Tibial artery (tissue), 4 donors: ENCODE measurements around the gene ALX4.

ENCODE experiments used
- DNase-seq, 2 donors: peaks; one replicate each; pipeline ENCODE4 v3.0.0-alpha.2; 2019
- H3K27ac ChIP-seq, 2 donors: fragments of 200-600 bp; sonication (generic) in 1 of 2; 1 replicate in 1 of 2; 2 replicates in 1 of 2; pipeline ENCODE4 v1.5.1; 2018 to 2019; ENCODE audit warnings: mild to moderate bottlenecking in 1 of 2
- H3K27me3 ChIP-seq, 2 donors: fragments of 200-600 bp; sonication (generic) in 1 of 2; one replicate each; pipeline versions ENCODE4 v1.5.1 to v1.6.0; 2016 to 2019
- H3K36me3 ChIP-seq, 3 donors: fragments of 200-600 bp; sonication (generic) in 2 of 3; one replicate each; pipeline ENCODE4 v1.5.1; 2016 to 2019; ENCODE audit warnings: mild to moderate bottlenecking in 2 of 3
- H3K4me1 ChIP-seq, 4 donors: fragments of 200-600 bp; sonication (generic) in 2 of 4; 1 replicate in 3 of 4; 2 replicates in 1 of 4; pipeline ENCODE4 v1.5.1; 2016 to 2019
- H3K4me3 ChIP-seq, 2 donors: fragments of 200-600 bp; sonication (generic) in 1 of 2; 1 replicate in 1 of 2; 2 replicates in 1 of 2; pipeline ENCODE4 v1.5.1; 2018 to 2019; ENCODE audit warnings: mild to moderate bottlenecking in 2 of 2
- H3K9me3 ChIP-seq, 3 donors: fragments of 200-600 bp; sonication (generic) in 1 of 3; one replicate each; pipeline ENCODE4 v1.5.1; 2016 to 2019
- CTCF ChIP-seq, 2 experiments: fragments of 200-600 bp in 1 of 2; fragments of 450-650 bp in 1 of 2; IDR thresholded peaks; one replicate each; pipeline ENCODE4 v1.5.1; 2017 to 2019; ENCODE audit warnings: antibody characterized with exemption in 2 of 2, mild to moderate bottlenecking in 1 of 2, moderate library complexity in 1 of 2
- intact Hi-C: fragments of 100-400 bp; cut with DNase I; formaldehyde crosslinking; loops from one replicate; pipeline ENCODE4 v1.15.0; 2023; ENCODE audit warnings: low total_unique reads

Gene ALX4

GRCh38 chr11:44332665-44333064 is 22.7 kb upstream of the ALX4 start:
- TF ChIP-seq CTCF (IDR thresholded peaks at IDR 0.05) = no peak
- Histone ChIP-seq H3K27ac (no peak overlapping the region), H3K4me1 (no peaks in the 10 kb centered on the region), H3K27me3 (peaks cover 0 to 73% of the 10 kb centered on the region in 2 donors), H3K36me3 (no peaks in the 10 kb centered on the region), H3K4me3 (no peak overlapping the region), H3K9me3 (no peaks in the 10 kb centered on the region)
- intact Hi-C loops = no loop called here
- DNase-seq = no peak

GRCh38 chr11:44329472-44330230 is 19.7 kb upstream of the ALX4 start:
- no peak overlapping the region for H3K27ac ChIP-seq
- H3K9me3 ChIP-seq = no peaks in the 10 kb centered on the region
- TF ChIP-seq CTCF (IDR thresholded peaks at IDR 0.05) = no peak
- H3K36me3 ChIP-seq = no peaks in the 10 kb centered on the region
- H3K27me3 ChIP-seq = peaks cover 0 to 92% of the 10 kb centered on the region in 2 donors
- no peak for DNase-seq
- H3K4me1 ChIP-seq = peaks cover 0 to 5% (median 0%) of the 10 kb centered on the region in 4 donors
- H3K4me3 ChIP-seq = no peak overlapping the region
- intact Hi-C loops = no loop called here

GRCh38 chr11:44328138-44328660 is 18.3 kb upstream of the ALX4 start:
- TF ChIP-seq CTCF (IDR thresholded peaks at IDR 0.05) = no peak
- no peak for DNase-seq
- Histone ChIP-seq H3K27ac (no peak overlapping the region), H3K36me3 (no peaks in the 10 kb centered on the region), H3K4me3 (no peak overlapping the region), H3K4me1 (peaks cover 0 to 6% (median 4%) of the 10 kb centered on the region in 4 donors), H3K9me3 (no peaks in the 10 kb centered on the region), H3K27me3 (peaks cover 0 to 89% of the 10 kb centered on the region in 2 donors)
- intact Hi-C loops = no loop called here

GRCh38 chr11:44327730-44328129 is 17.8 kb upstream of the ALX4 start:
- intact Hi-C loops = no loop called here
- DNase-seq = no peak
- no peak for TF ChIP-seq CTCF (IDR thresholded peaks at IDR 0.05)

GRCh38 chr11:44326615-44327475 is 16.9 kb upstream of the ALX4 start:
- no peak for TF ChIP-seq CTCF (IDR thresholded peaks at IDR 0.05)

More at GRCh38 chr11:44327730-44328129, 17.8 kb upstream of the ALX4 start:
- H3K4me1 ChIP-seq = peaks cover 0 to 10% (median 6%) of the 10 kb centered on the region in 4 donors
- peaks cover 0 to 88% of the 10 kb centered on the region in 2 donors for H3K27me3 ChIP-seq
- no peak overlapping the region for H3K4me3 ChIP-seq
- no peaks in the 10 kb centered on the region for H3K36me3 ChIP-seq
- no peaks in the 10 kb centered on the region for H3K9me3 ChIP-seq
- no peak overlapping the region for H3K27ac ChIP-seq

More at GRCh38 chr11:44326615-44327475, 16.9 kb upstream of the ALX4 start:
- H3K27me3 ChIP-seq = peaks cover 0 to 79% of the 10 kb centered on the region in 2 donors
- no peaks in the 10 kb centered on the region for H3K9me3 ChIP-seq
- no peak overlapping the region for H3K4me3 ChIP-seq
- H3K36me3 ChIP-seq = no peaks in the 10 kb centered on the region
- peaks cover 0 to 15% (median 10%) of the 10 kb centered on the region in 4 donors for H3K4me1 ChIP-seq
- no peak overlapping the region for H3K27ac ChIP-seq
- intact Hi-C loops = no loop called here
- no peak for DNase-seq
